ENCODE data around the gene MSI2. TPM values are rescaled to one million over a fixed set of nuclear protein-coding genes. Genes with fewer than 3 reads are reported as not detected.

The MSI2 gene
- total and polyA plus RNA-seq, 2 experiments from 2014 or later: 18.9 to 41.8 TPM

DNA sequence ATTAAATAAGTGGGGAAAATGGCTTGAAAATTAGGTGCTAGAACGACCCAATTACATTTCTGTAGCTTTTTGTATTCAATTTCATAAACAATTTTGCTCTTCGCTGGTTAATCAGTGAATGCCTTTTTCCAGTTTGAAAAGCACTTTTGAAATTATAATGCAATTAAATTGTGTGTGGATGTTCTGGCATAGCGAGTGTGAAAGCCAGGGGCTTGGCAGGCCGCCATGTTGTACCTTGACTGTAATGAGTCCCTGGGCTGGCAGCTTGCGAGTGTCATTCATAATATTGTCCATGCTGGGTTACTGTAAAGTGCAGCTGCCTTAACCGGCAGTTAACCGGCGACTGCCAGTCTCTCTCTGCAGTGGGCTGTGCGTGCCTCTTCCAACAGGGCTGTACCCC, 310.9 kb downstream of the MSI2 start (continued):
- TF ChIP-seq, protein P1, sequence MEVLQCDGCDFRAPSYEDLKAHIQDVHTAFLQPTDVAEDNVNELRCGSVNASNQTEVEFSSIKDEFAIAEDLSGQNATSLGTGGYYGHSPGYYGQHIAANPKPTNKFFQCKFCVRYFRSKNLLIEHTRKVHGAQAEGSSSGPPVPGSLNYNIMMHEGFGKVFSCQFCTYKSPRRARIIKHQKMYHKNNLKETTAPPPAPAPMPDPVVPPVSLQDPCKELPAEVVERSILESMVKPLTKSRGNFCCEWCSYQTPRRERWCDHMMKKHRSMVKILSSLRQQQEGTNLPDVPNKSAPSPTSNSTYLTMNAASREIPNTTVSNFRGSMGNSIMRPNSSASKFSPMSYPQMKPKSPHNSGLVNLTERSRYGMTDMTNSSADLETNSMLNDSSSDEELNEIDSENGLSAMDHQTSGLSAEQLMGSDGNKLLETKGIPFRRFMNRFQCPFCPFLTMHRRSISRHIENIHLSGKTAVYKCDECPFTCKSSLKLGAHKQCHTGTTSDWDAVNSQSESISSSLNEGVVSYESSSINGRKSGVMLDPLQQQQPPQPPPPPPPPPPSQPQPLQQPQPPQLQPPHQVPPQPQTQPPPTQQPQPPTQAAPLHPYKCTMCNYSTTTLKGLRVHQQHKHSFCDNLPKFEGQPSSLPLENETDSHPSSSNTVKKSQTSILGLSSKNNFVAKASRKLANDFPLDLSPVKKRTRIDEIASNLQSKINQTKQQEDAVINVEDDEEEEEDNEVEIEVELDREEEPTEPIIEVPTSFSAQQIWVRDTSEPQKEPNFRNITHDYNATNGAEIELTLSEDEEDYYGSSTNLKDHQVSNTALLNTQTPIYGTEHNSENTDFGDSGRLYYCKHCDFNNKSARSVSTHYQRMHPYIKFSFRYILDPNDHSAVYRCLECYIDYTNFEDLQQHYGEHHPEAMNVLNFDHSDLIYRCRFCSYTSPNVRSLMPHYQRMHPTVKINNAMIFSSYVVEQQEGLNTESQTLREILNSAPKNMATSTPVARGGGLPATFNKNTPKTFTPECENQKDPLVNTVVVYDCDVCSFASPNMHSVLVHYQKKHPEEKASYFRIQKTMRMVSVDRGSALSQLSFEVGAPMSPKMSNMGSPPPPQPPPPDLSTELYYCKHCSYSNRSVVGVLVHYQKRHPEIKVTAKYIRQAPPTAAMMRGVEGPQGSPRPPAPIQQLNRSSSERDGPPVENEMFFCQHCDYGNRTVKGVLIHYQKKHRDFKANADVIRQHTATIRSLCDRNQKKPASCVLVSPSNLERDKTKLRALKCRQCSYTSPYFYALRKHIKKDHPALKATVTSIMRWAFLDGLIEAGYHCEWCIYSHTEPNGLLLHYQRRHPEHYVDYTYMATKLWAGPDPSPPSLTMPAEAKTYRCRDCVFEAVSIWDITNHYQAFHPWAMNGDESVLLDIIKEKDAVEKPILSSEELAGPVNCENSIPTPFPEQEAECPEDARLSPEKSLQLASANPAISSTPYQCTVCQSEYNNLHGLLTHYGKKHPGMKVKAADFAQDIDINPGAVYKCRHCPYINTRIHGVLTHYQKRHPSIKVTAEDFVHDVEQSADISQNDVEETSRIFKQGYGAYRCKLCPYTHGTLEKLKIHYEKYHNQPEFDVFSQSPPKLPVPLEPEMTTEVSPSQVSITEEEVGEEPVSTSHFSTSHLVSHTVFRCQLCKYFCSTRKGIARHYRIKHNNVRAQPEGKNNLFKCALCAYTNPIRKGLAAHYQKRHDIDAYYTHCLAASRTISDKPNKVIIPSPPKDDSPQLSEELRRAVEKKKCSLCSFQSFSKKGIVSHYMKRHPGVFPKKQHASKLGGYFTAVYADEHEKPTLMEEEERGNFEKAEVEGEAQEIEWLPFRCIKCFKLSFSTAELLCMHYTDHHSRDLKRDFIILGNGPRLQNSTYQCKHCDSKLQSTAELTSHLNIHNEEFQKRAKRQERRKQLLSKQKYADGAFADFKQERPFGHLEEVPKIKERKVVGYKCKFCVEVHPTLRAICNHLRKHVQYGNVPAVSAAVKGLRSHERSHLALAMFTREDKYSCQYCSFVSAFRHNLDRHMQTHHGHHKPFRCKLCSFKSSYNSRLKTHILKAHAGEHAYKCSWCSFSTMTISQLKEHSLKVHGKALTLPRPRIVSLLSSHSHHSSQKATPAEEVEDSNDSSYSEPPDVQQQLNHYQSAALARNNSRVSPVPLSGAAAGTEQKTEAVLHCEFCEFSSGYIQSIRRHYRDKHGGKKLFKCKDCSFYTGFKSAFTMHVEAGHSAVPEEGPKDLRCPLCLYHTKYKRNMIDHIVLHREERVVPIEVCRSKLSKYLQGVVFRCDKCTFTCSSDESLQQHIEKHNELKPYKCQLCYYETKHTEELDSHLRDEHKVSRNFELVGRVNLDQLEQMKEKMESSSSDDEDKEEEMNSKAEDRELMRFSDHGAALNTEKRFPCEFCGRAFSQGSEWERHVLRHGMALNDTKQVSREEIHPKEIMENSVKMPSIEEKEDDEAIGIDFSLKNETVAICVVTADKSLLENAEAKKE (CRISPR knock-in tag; IDR thresholded peaks at IDR 0.05): no peak
- TF ChIP-seq EZH2phosphoT487 (IDR thresholded peaks at IDR 0.05; ENCODE audit: unreplicated experiment): no peak
- TF ChIP-seq POLR2AphosphoS5 (IDR thresholded peaks at IDR 0.05; ENCODE audit: low read depth): no peak
- TF ChIP-seq JUNB (IDR thresholded peaks at IDR 0.05; ENCODE audit: unreplicated experiment): no peak
- no peak for TF ChIP-seq NANOG (IDR thresholded peaks at IDR 0.05; ENCODE audit: borderline replicate concordance)
- TF ChIP-seq CTCF (conservative IDR thresholded peaks at IDR 0.05; ENCODE audit: low read depth in 2 of 2): no peak
- TF ChIP-seq STAT1 (IDR thresholded peaks at IDR 0.05; ENCODE audit: unreplicated experiment): no peak
- TF ChIP-seq, protein P2, sequence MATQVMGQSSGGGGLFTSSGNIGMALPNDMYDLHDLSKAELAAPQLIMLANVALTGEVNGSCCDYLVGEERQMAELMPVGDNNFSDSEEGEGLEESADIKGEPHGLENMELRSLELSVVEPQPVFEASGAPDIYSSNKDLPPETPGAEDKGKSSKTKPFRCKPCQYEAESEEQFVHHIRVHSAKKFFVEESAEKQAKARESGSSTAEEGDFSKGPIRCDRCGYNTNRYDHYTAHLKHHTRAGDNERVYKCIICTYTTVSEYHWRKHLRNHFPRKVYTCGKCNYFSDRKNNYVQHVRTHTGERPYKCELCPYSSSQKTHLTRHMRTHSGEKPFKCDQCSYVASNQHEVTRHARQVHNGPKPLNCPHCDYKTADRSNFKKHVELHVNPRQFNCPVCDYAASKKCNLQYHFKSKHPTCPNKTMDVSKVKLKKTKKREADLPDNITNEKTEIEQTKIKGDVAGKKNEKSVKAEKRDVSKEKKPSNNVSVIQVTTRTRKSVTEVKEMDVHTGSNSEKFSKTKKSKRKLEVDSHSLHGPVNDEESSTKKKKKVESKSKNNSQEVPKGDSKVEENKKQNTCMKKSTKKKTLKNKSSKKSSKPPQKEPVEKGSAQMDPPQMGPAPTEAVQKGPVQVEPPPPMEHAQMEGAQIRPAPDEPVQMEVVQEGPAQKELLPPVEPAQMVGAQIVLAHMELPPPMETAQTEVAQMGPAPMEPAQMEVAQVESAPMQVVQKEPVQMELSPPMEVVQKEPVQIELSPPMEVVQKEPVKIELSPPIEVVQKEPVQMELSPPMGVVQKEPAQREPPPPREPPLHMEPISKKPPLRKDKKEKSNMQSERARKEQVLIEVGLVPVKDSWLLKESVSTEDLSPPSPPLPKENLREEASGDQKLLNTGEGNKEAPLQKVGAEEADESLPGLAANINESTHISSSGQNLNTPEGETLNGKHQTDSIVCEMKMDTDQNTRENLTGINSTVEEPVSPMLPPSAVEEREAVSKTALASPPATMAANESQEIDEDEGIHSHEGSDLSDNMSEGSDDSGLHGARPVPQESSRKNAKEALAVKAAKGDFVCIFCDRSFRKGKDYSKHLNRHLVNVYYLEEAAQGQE (IDR thresholded peaks at IDR 0.05; ENCODE audit: unreplicated experiment): no peak

Data from GM23338 (cell line).